GM18499 (cell line): Measurements from ENCODE around the gene GSTA4.
A peak's percentile ranks its signal among the peaks of the same experiment; 100 is the strongest.
"Not testable (repeated sequence)": the region's sequence is repeated elsewhere in the genome, so short reads cannot be mapped to it uniquely, and the experiment has no call there.

Source experiments
- ATAC-seq: cut with Tn5 transposase; IDR thresholded peaks from one replicate; pipeline ENCODE4 v1.9.1; 2021; ENCODE audit warnings: moderate number of reproducible peaks; ENCODE audit not compliant: insufficient read depth, unreplicated experiment

Gene GSTA4

DNA sequence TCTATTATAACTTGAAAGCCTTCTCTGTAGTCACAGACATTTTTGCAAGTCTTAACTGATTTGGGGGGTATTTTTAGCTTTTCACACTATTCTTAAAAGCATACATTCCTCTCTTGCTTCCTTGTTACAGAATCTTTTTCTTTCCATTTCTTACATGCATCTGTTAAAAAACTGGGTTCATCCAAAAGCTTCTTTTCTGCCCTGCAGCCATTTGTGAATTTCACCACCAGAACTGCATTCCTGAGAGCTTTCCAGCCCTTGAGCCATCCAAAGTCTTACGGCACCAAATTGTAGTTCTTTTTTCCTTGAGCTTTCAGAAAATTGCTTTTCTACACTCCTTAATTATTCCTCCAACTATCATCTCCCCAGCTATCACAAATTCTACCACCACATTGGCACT, 19.7 kb upstream of the GSTA4 start:
- no peak for ATAC-seq

DNA sequence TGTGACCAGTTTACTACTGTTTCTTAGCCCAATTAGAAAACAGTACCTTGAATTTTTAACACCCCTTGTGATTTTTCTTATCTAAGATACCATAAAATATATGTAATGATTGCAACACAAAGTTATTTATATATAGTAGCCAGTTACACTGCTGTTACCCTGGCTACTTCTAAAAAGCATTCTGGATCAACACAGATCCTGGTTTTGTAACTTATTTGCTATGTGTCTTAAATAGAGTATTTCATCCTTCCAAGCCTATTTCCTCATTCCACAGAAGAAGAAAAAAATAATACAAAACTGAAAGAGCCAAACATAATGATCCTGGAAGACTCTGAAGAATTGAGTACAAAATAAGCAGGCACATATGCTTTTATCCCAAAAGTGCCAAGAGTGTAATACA, 19.0 kb upstream of the GSTA4 start:
- ATAC-seq: no peak

- no peak for ATAC-seq
These were observed 16.9 kb upstream of the GSTA4 start for GRCh38 chr6:53011979-53012378.

- no peak for ATAC-seq
These were observed 15.4 kb upstream of the GSTA4 start for GRCh38 chr6:53010504-53010903.

- no peak for ATAC-seq
These were observed 14.4 kb upstream of the GSTA4 start for GRCh38 chr6:53009511-53009910.

DNA sequence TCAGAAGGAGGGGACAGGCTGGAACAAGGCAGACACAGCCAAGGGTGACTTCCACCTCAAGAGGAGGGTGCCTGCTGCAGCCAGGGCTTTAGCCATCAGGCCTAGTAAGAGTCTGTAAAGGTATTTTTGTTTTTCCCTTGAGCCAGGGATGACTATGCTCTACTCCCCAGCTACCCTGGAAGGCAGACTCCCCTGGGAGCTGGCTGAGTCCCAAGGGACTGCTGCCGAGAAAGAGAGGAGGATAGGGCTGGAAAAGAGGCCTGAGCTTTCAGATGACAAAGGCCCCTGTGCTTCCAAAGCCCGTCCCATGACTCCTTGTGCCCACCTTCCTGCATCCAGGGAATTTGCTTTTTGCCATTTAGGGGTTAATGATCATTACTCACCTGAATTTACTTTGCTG, 14.0 kb upstream of the GSTA4 start:
- no peak for ATAC-seq

DNA sequence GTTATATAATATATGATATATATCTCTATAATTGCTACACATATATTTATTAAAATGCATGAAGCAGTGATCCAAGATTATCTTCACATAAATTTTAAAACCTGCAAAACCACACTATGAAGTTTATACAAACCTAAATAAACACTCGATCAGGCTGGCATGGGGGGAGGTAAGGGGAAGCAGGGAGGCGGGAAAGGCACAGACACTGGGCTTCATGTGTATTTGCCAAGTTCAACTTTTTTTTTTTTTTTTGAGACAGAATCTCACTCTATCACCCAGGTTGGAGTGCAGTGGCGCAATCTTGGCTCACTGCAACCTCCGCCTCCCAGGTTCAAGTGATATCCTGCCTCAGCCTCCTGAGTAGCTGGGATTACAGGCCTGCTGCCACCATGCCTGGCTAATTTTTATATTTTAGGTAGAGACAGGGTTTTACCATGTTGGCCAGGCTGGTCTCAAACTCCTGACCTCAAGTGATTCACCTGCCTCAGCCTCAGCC, 13.2 kb upstream of the GSTA4 start:
- ATAC-seq: not testable (repeated sequence)

- no peak for ATAC-seq
These were observed 10.7 kb upstream of the GSTA4 start for GRCh38 chr6:53005663-53006250.

GRCh38 chr6:52999456-52999855, 4.4 kb upstream of the GSTA4 start:
- no peak for ATAC-seq

DNA sequence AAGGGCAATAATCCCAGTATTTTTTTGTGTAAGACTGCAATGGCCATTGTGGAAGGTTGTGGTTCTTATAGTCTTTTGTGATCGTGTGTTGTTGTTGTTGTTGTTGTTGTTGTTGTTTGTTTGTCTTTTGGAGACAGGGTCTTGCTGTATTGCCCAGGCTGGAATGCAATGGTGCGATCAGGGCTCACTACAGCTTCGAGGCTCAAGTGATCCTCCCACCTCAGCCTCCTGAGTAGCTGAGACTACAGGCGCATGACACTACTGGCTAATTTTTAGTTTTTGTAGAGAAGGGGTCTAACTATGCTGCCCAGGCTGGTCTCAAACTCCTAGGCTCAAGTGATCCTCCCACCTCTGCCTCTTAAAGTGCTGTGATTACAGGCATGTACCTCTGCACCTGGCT, 3.5 kb upstream of the GSTA4 start:
- ATAC-seq: no peak

GRCh38 chr6:52995913-52996645, 995 bp upstream of the GSTA4 start:
- no peak for ATAC-seq

DNA sequence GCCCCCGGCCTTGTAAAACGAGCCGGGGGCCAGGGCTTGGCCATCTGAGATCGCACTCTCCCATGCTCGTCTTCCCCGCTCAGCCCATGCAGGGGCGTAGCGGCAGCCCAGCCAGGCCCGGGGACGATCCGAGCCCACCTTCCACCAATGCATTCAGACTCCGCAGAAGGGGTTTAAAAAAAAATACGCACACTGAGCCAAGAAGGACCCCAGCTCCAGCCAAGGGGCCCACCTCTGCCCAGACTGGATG, 320 bp downstream of the GSTA4 start:
- peak; percentile 6 for ATAC-seq

GRCh38 chr6:52994031-52994838, 849 bp downstream of the GSTA4 start:
- no peak for ATAC-seq

DNA sequence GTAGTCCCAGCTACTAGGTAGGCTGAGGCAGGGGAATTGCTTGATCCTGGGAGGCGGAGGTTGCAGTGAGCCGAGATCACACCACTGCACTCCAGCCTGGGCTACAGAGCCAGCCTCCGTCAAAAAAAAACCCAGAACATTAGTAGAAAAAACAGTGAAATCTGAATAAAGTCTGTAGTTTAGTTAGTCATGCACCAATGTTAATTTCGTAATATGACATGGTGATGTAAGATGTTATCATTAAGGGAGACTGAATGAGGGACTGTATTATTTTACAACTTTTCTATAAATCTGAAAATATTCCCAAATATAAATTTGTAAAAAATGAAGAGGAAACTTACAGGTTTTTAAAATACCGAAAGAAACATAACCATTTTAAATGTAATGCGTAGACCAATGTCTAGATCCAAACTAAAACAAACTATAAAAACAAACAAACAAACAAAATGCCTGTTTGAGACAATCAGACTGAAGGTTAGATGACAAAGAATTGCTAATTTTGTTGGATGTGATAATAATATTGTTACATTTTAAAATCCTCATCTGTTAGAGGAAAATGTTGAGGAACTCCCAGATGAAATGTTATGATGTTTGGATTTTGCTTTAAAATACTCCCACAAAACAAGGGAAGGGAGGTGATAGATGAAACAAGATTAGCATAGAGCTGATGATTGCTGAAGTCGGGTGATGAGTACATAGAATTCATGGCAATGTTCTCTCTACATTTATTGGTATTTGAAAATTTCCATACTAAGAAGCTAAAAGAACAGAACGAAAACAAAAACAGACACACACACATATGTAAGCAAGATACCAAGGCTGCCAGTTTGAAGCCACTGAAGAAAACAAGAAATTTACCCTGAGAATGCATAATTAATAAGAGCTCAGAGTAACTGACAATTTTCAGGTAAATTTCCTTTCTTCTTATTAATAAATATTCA, 1.8 kb downstream of the GSTA4 start:
- no peak for ATAC-seq

GRCh38 chr6:52990342-52990741, 4.7 kb downstream of the GSTA4 start:
- ATAC-seq: no peak

- no peak for ATAC-seq
These were observed 9.9 kb downstream of the GSTA4 start for GRCh38 chr6:52985228-52985627.

GRCh38 chr6:52984247-52984646, 10.8 kb downstream of the GSTA4 start:
- peak; percentile 71 for ATAC-seq

- ATAC-seq: no peak
These were observed 11.8 kb downstream of the GSTA4 start for GRCh38 chr6:52983159-52983848.

DNA sequence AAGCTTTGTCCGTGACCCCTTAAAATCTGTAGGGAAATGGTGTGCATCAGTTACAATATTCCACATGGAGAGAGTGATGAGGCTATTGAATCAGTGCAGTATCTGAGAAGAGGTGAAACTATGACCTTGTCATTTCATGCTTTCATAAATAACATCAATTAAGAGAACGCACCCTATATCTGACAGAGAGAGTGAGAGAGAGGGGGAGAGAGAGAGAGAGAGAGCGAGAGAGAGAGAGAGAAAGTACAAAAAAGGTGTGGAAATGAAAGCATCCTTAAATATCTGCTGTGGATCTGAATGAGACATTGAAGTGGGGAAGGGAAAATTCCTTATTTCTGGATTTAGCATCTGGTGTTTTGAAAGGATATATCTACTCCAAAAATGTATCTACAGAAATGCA, 12.4 kb downstream of the GSTA4 start:
- no peak for ATAC-seq
